ENCODE data around the gene DIP2C.
"Not testable (repeated sequence)": the region's sequence is repeated elsewhere in the genome, so short reads cannot be mapped to it uniquely, and the experiment has no call there.

DIP2C gene

DNA sequence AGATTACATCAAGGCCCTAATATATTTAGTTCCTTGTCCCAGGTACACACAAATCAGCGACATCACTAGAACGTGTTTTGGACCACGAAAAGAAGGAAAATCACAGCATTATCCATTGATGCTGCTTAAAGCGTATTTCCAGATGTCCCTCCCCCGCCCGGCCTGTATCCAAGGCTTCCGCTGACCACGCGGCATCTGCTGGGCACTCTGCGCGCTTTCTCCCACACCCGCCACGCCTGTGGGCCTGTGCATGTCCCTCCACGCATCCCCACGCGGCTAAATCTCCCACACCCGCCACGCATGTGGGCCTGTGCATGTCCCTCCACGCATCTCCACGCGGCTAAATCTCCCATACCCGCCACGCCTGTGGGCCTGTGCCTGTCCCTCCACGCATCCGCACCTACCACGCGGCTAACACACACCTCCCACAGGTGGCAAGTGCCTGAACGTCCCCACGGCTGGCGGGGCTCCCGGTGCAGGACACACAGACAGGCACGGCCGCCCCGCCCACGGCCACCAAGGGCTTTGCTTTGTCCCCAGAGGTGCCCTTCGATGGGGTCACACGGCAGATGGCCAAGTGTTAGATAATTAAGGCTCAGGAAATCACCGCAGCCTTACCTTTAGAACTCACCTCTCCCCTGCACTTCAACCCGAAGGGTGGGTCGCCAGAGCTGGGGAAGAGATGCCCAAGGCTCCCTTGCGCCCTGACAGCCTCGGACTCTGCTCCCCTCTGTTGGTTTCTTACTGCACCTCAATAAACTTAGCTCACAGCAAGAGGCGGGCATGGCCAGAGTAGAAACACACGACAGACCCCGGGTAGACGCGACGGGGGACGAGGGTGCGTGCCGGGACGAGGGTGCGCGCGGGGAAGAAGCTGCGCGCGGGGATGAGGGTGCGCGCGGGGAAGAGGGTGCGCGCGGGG lies 49.5 kb downstream of the DIP2C start:
- no peak for DNase-seq

GRCh38 chr10:639001-639750 lies 50.3 kb downstream of the DIP2C start:
- DNase-seq = no peak

DNA sequence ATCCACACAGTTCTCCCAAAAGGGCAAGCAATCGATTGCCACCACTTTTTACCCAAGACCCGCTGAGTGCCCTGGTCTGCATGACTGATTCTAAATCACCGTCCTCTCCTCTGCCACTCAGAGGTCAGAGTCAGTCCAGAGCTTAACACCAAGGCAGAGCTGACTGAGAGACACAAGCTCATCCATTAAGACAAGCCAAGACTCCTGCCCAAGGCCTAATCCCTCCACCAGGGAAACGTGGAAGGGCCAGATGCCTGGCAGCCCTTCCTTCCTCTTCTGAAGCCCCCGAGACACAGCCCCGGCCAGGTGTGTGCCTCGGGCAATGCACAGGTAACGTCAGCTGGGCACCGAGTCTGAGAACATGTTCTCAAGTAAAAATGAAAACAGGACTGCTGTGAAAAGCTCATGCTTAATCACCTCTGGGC lies 51.7 kb downstream of the DIP2C start:
- no peak for DNase-seq

- DNase-seq = no peak
Measured at GRCh38 chr10:637221-637620, 52.2 kb downstream of the DIP2C start.

GRCh38 chr10:636769-637168 lies 52.7 kb downstream of the DIP2C start:
- DNase-seq = no peak

DNA sequence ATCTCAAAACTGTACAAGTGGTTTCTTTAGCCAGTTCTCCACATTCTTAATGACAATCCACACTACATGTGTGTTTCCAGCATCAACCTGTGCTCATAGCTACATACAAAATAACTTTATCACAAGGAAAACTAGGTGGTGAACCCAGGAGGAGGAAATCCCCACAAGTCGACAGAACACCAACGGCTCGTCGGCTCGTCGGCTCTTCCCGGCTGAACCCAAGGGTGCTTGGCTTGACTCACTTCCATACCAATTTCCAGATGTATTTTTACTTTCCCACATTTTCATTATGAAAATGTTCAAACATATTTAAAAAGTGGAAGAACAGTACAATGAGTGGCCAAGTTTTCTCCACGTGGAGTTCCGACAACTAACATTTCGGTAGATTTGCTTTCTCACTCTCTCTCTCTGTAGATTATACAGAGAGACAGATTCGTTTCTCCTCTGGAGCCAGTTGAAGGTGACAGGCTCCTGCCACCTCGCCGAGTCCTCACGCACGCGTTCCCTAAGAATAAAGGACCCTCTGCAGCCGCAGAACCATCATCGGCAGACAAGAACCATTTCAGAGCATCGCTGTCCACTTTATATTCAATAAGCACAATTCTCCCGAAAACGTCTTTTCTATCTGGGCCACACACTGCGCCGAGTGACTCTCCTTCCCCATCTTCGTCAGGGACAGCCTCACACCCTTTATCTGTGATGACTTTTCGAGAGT lies 53.3 kb downstream of the DIP2C start:
- no peak for DNase-seq

DNA sequence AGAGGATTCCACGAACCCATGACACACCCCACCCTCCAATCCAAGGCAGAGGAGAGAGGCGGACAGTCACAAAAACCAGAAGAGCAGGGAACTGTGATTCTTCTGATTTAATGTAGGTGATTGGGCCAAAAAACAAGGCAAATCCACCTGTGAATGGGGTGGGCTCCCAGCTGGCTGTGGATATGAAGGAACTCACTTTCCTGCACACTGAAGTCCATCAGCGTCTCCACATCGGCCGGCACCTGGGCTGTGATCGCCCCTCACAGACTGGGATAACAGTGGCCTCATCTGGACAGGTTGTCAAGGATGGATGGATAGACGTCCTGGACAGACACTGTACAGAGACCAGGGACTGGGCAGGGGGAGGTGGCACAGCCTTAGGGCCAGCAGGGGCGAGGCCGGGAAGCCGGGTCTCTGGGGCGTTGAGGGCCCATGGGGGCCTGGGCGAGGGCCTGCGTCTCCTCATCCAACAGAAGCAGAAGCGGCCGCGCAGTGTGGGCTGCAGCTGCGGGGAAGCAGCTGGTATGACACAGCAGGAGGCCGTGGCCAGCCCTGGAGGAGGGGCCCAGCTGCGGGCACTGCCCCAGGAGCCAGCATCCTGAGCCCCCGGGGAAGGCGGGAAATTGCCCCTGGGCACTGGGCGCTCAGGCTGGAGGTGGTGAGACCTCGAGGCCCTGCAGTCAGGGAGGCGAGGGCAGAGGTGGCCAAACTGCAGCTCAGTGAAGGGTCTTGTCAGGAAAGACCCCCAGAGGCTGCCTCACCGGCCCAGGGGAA lies 54.2 kb downstream of the DIP2C start:
- DNase-seq = no peak

DNA sequence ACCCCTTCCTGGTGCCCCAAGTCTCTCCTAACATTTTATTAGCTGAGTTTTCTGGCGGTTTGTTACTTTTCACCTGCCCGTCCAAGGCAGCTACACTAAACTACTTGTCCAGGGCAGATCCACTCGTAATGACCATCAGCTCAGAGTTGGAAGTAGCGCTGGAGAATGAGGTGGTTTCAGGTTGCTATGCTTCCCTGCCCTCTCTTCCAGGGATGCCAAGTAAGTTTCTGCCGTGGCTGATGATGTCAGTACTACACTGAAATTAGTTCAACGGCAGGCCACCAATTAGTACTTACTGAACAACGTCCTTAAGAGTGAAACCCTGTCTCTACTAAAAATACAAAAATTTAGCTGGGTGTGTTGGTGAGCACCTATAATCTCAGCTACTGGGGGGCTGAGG lies 55.2 kb downstream of the DIP2C start:
- no peak for DNase-seq

GRCh38 chr10:633279-634245 lies 55.9 kb downstream of the DIP2C start:
- DNase-seq = no peak

GRCh38 chr10:632807-633177 lies 56.7 kb downstream of the DIP2C start:
- DNase-seq = not testable (repeated sequence)

DNA sequence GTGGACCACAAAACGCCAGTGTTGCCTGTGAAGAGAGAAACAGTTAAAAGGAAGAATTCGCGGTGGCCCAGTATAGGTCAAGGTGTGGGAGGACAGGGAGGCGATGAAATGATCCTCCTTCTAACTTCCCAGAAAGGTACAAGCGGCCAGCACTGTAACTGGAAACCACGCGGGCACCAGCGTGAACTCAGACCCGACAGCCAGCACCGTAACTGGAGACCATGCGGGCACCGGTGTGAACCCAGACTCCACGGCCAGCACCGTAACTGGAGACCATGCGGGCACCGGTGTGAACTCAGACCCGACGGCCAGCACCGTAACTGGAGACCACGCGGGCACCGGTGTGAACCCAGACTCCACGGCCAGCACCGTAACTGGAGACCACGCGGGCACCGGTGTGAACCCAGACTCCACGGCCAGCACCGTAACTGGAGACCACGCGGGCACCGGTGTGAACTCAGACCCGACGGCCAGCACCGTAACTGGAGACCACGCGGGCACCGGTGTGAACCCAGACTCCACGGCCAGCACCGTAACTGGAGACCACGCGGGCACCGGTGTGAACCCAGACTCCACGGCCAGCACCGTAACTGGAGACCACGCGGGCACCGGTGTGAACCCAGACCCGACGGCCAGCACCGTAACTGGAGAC lies 57.2 kb downstream of the DIP2C start:
- not testable (repeated sequence) for DNase-seq

DNA sequence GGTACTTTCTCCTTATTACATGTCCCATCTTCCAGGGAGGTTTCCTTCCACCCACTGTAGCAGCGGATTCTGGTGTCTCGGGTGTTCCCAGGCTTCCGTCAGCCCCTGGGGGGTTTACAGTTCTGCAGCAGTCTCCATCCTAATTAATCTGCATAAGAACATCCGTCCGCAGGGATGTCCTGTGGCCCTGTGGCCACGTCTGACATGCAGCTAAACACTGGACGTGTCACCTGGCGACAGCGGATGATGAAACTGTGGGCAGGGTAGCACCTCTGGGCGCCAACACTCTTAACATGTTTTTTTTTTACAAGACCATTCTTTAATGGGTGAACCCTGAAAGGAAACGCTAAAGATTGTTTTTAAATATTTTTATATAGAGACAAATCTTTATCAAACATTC lies 58.2 kb downstream of the DIP2C start:
- DNase-seq = no peak

- DNase-seq = no peak
Measured at GRCh38 chr10:630581-631073, 58.8 kb downstream of the DIP2C start.

- no peak for DNase-seq
Measured at GRCh38 chr10:629186-629998, 60.1 kb downstream of the DIP2C start.

GRCh38 chr10:628386-629045 lies 61.0 kb downstream of the DIP2C start:
- DNase-seq = no peak

DNA sequence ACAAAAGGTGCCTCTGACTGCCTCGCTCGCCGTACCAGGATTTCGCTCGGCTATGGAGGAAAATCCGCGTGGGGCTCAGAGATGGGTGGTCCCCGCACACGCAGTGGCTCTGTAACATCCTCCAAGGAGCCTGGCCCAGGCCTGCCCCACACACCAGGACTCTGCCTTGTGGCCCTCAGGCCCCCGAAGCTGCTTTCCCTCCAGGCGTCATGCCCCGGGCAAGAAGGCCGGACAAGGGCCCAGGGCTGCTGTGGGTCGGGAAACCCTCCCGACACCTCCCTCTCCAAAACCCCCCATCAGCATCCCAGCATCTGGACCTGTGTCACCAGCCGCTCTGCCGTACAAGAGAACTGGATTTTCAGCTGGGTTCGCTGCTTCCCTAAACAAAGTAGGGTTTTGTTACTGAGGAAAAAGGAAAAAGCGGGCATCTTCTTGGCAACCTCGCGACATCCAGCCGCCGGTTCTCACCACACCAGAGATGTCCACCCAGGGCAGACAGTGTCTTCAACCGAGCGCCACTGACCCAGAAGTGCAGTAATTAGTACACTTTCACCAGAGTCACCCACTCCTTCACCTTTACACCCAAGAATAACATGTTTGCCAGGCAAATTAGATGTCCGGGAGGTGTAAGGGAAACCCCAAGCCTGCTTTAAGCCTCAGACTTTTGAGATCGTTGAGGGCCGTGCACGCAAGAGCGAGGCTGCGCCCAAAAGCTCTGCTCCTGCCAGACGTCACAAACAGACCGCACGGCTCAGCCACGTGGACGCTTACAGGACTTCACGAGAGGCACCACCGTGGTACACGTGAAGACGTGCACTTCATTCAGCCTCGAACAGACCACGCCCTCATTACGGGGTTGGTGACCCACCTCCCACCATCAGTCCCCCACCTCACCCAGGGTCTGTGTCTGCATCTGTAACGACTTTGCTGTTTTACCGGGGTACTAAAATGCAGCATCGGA lies 62.2 kb downstream of the DIP2C start:
- DNase-seq = no peak

DNA sequence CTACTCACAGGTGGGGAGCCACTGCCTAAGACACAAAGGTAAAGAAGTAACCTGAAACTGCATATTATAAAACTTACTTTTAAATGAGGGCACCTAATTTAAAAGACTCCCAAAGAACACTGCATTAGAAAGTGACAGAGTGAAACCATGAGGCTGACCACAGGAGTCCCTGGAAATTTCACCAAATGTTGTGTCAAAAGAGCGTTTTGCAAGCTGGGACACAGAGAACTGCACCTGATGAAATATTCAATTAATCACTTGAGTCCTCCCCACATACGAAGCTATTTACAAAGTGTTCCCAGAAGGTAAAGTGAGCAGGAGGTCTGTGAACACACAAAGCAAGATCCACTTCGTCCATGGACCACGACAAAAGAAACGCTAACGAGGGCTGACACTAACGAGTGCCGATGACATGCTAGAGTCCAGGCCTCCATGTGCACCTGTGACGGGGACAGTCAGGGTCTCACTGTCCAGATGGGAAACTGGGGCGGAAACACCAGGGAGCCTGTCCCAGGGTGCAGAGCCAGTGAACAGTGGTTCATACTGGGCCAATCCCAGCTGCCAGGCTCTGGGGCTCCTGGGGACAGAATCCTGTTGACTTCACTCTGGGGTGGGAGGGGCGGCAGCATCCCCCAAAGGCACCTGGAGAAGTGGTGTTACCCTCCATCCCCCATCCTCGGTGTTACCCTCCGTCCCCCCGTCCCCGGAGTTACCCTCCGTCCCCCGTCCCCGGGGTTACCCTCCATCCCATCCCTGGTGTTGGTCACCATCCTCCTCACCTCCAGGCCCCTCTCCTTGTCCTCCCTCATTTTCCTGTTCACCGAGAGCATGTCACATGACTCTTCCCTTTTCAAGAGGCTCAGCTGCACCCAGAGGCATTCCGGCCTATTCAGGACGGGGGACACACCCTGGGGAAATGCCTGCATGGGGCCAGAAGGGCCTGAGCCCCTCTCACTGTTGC lies 63.4 kb downstream of the DIP2C start:
- no peak for DNase-seq
